Calu3 (cell line): Measurements from ENCODE around the gene LCN6. TPM values are rescaled to one million over a fixed set of nuclear protein-coding genes. Genes with fewer than 3 reads are reported as not detected.
"Not testable (repeated sequence)": the region's sequence is repeated elsewhere in the genome, so short reads cannot be mapped to it uniquely, and the experiment has no call there.

Experiments
- Bru-seq: library from RNA; stranded (reverse); fragments of 400-500 nt; gene quantifications from one replicate; lab custom pipeline; 2021; lab: Mats Ljungman, UMichigan
- BruChase-seq, 2 experiments: library from RNA; stranded (reverse); fragments of 400-500 nt; gene quantifications; one replicate each; lab custom pipeline; 2021; lab: Mats Ljungman, UMichigan
- BruUV-seq: library from RNA; stranded (reverse); fragments of 400-500 nt; replicated peaks from 2 replicates; lab custom pipeline; 2021; lab: Mats Ljungman, UMichigan
- CTCF ChIA-PET: fragments of 300-600 bp; sonication (Branson Sonifier 250); formaldehyde crosslinking; loops from one replicate; lab custom pipeline; 2022; ENCODE audit warnings: antibody characterized with exemption; lab: Charles Lee
- DNase-seq: peaks from one replicate; pipeline ENCODE4 v3.0.0; 2022
- H3K27ac Mint-ChIP-seq: one replicate; pipeline ENCODE4 v1.8.0; 2022; ENCODE audit warnings: mixed read lengths; ENCODE audit not compliant: unreplicated experiment
- H3K27me3 Mint-ChIP-seq: one replicate; pipeline ENCODE4 v1.8.0; 2022; ENCODE audit warnings: mixed read lengths; ENCODE audit not compliant: unreplicated experiment
- H3K36me3 Mint-ChIP-seq: one replicate; pipeline ENCODE4 v1.8.0; 2022; ENCODE audit warnings: mild to moderate bottlenecking, moderate library complexity, mixed read lengths; ENCODE audit not compliant: insufficient read depth, unreplicated experiment
- H3K4me1 Mint-ChIP-seq: one replicate; pipeline ENCODE4 v1.8.0; 2022; ENCODE audit warnings: mild to moderate bottlenecking, low read depth, mixed read lengths; ENCODE audit not compliant: unreplicated experiment
- H3K4me3 Mint-ChIP-seq: one replicate; pipeline ENCODE4 v1.8.0; 2022; ENCODE audit warnings: mild to moderate bottlenecking, low read depth, moderate library complexity, mixed read lengths; ENCODE audit not compliant: unreplicated experiment
- H3K9me3 Mint-ChIP-seq: one replicate; pipeline ENCODE4 v1.8.0; 2022; ENCODE audit warnings: low read depth, mixed read lengths; ENCODE audit not compliant: unreplicated experiment
- intact Hi-C: fragments of 100-400 bp; cut with micrococcal nuclease; formaldehyde crosslinking; loops from one replicate; pipeline ENCODE4 v1.10.0; 2022; ENCODE audit not compliant: unreplicated experiment
- long read RNA-seq: library from polyadenylated mRNA; stranded (forward); transcript quantifications from one replicate; pipeline ENCODE4 v2.0.0, GENCODE V29; 2022
- total RNA-seq: library from RNA; stranded (reverse); gene quantifications from 2 replicates; pipeline ENCODE4 v1.2.3, GENCODE V29; 2022
- TF ChIP-seq, protein P1 (sequence below): fragments of 200-600 bp; IDR thresholded peaks from one replicate; pipeline ENCODE4 v1.8.0; 2022; ENCODE audit warnings: antibody characterized with exemption; ENCODE audit not compliant: unreplicated experiment

Gene LCN6, protein sequence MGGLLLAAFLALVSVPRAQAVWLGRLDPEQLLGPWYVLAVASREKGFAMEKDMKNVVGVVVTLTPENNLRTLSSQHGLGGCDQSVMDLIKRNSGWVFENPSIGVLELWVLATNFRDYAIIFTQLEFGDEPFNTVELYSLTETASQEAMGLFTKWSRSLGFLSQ
- total RNA-seq (not detected in 2 replicates), Bru-seq, nascent RNA (not detected), BruChase-seq, experiment 1, labeled RNA remaining after a 6-hour chase (not detected), BruChase-seq, experiment 2, labeled RNA remaining after a 2-hour chase (not detected)
- long read RNA-seq: 0 reads

DNA sequence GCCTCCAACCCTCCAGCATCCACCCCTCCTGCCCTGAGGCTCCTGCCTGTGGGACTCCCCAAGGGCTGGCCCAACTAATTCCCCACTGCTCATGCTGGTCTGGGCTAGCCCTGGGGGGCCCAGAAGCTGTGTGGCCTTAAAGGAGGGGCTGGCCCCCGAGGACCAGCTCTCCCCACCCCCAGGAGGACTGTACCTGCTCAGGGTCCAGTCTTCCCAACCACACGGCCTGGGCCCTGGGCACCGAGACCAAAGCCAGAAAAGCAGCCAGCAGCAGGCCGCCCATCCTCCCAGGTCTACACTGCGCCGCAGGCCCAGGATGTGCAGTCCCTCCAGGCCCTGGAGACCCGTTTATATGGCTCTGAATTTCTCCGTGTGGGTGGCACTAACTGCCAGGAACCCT is at the start of gene LCN6:
TSS of gene LCN6 (minus strand) at position 325 of the 400 bp plus-strand sequence. CDS start at position 283, 42 bp downstream.
- peaks cover 4% of the 10 kb centered on the region for H3K9me3 Mint-ChIP-seq
- TF ChIP-seq, protein P1, sequence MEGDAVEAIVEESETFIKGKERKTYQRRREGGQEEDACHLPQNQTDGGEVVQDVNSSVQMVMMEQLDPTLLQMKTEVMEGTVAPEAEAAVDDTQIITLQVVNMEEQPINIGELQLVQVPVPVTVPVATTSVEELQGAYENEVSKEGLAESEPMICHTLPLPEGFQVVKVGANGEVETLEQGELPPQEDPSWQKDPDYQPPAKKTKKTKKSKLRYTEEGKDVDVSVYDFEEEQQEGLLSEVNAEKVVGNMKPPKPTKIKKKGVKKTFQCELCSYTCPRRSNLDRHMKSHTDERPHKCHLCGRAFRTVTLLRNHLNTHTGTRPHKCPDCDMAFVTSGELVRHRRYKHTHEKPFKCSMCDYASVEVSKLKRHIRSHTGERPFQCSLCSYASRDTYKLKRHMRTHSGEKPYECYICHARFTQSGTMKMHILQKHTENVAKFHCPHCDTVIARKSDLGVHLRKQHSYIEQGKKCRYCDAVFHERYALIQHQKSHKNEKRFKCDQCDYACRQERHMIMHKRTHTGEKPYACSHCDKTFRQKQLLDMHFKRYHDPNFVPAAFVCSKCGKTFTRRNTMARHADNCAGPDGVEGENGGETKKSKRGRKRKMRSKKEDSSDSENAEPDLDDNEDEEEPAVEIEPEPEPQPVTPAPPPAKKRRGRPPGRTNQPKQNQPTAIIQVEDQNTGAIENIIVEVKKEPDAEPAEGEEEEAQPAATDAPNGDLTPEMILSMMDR: no peak
- no peak for DNase-seq
- no peak within 1 kb of the TSS for H3K27ac Mint-ChIP-seq
- BruUV-seq: no TSS peak
- no peaks in the 10 kb centered on the region for H3K4me1 Mint-ChIP-seq
- CTCF ChIA-PET: no interaction called here
- peaks cover 71% of the 10 kb centered on the region for H3K27me3 Mint-ChIP-seq
- no peak within 1 kb of the TSS for H3K4me3 Mint-ChIP-seq
- intact Hi-C loops: no loop called here
- H3K36me3 Mint-ChIP-seq: no peaks in the 10 kb centered on the region

- CTCF ChIA-PET, H3K9me3 Mint-ChIP-seq, BruUV-seq, intact Hi-C loops, DNase-seq, H3K4me3 Mint-ChIP-seq, H3K4me1 Mint-ChIP-seq, H3K27ac Mint-ChIP-seq: not testable (repeated sequence)
- Mint-ChIP-seq H3K36me3 (peaks cover 33% of the 10 kb centered on the region), H3K27me3 (peaks cover 12% of the 10 kb centered on the region)
Observed at GRCh38 chr9:136796775-136797347, 48.5 kb upstream of the LCN6 start.

- H3K4me1 Mint-ChIP-seq: no peaks in the 10 kb centered on the region
- intact Hi-C loops: no loop called here
- H3K36me3 Mint-ChIP-seq: peaks cover 38% of the 10 kb centered on the region
- no peak within 1 kb of the TSS for H3K27ac Mint-ChIP-seq
- no peaks in the 10 kb centered on the region for H3K9me3 Mint-ChIP-seq
- DNase-seq: no peak
- TF ChIP-seq, protein P1: no peak
- CTCF ChIA-PET: no interaction called here
- peaks cover 12% of the 10 kb centered on the region for H3K27me3 Mint-ChIP-seq
- no peak within 1 kb of the TSS for H3K4me3 Mint-ChIP-seq
- no TSS peak for BruUV-seq
Observed at GRCh38 chr9:136796238-136796774, 48.0 kb upstream of the LCN6 start, which contains the start of gene CCDC183. TSS of gene CCDC183 (plus strand) at chr9:136796338. CDS start at chr9:136796398, 60 bp downstream.

- Mint-ChIP-seq H3K9me3 (no peaks in the 10 kb centered on the region), H3K36me3 (peaks cover 34% of the 10 kb centered on the region), H3K27ac (no peak overlapping the region), H3K4me3 (no peak overlapping the region), H3K4me1 (no peaks in the 10 kb centered on the region), H3K27me3 (peaks cover 12% of the 10 kb centered on the region)
- no peak for DNase-seq
- no TSS peak for BruUV-seq
- intact Hi-C loops: no loop called here
- CTCF ChIA-PET: no interaction called here
- TF ChIP-seq, protein P1: no peak
Observed at GRCh38 chr9:136795000-136795348, 46.6 kb upstream of the LCN6 start.
